Endothelial cell of umbilical vein (primary cell): ENCODE data around the gene AMIGO2. TPM values are rescaled to one million over a fixed set of nuclear protein-coding genes. Genes with fewer than 3 reads are reported as not detected.

ENCODE experiments used
- BruUV-seq: library from RNA; stranded (reverse); fragments of 400-500 nt; replicated peaks from 2 replicates; lab custom pipeline; 2021; lab: Mats Ljungman, UMichigan
- CTCF ChIA-PET: fragments of 300-600, 350-600 bp; sonication (Branson Sonifier 250); formaldehyde crosslinking; loops from one replicate; lab custom pipeline; 2021; ENCODE audit warnings: antibody characterized with exemption, inconsistent platforms; lab: Charles Lee
- POLR2A ChIA-PET: fragments of 300-600, 350-600 bp; sonication (Branson Sonifier 250); formaldehyde crosslinking; loops from one replicate; lab custom pipeline; 2021; ENCODE audit warnings: antibody characterized with exemption, inconsistent platforms; lab: Charles Lee
- DNase-seq: peaks from one replicate; pipeline ENCODE4 v3.0.0-alpha.2; 2011; ENCODE audit warnings: low read depth, low spot score
- FAIRE-seq: peaks from 2 replicates; lab custom pipeline; 2011; peaks lifted over from hg19 to GRCh38; lab: Jason Lieb, UNC
- H2AFZ ChIP-seq: 2 replicates; pipeline ENCODE4 v1.6.0; 2012; ENCODE audit warnings: low read depth, low read length, control low read depth, inconsistent platforms
- H3K27ac ChIP-seq: 2 replicates; pipeline ENCODE4 v1.5.1; 2011; ENCODE audit warnings: low read depth, mild to moderate bottlenecking, control low read depth, low read length, moderate library complexity; ENCODE audit not compliant: insufficient read depth
- H3K27me3 ChIP-seq, 2 experiments: 2 replicates each; pipeline versions ENCODE4 v1.6.0 to v1.6.1; 2011; ENCODE audit warnings: low read length in 2 of 2, mixed read lengths in 1 of 2; ENCODE audit not compliant: control insufficient read depth in 2 of 2, insufficient read depth in 2 of 2
- H3K36me3 ChIP-seq, 2 experiments: 2 replicates in 1 of 2; 3 replicates in 1 of 2; pipeline ENCODE4 v1.5.1; 2011; ENCODE audit warnings: low read length in 2 of 2, mild to moderate bottlenecking in 1 of 2, moderate library complexity in 1 of 2; ENCODE audit not compliant: control insufficient read depth in 2 of 2, insufficient read depth in 2 of 2; ENCODE audit errors: extremely low read depth in 1 of 2
- H3K4me1 ChIP-seq: 3 replicates; pipeline ENCODE4 v1.5.1; 2011; ENCODE audit warnings: mild to moderate bottlenecking, low read length; ENCODE audit not compliant: control insufficient read depth, insufficient read depth; ENCODE audit errors: extremely low read depth
- H3K4me2 ChIP-seq: 2 replicates; pipeline ENCODE4 v1.6.1; 2011; ENCODE audit warnings: low read length, control low read depth, mixed read lengths; ENCODE audit not compliant: insufficient read depth
- H3K4me3 ChIP-seq, 3 experiments: fragments of 200-600 bp in 1 of 3; sonication (generic), shearing (Covaris generic) in 1 of 3; replicated peaks in 1 of 3; 2 replicates each; pipeline ENCODE4 v1.5.1; 2011 to 2016; ENCODE audit warnings: control low read depth in 3 of 3, low read length in 3 of 3, mild to moderate bottlenecking in 2 of 3, inconsistent platforms in 1 of 3, low read depth in 1 of 3, moderate library complexity in 1 of 3; ENCODE audit not compliant: insufficient read depth in 1 of 3
- H3K79me2 ChIP-seq: 2 replicates; pipeline ENCODE4 v1.6.0; 2012; ENCODE audit warnings: low read length, inconsistent platforms; ENCODE audit not compliant: control insufficient read depth, insufficient read depth
- H3K9ac ChIP-seq: replicated peaks from 2 replicates; pipeline ENCODE3; 2011; ENCODE audit warnings: low read length, control low read depth; ENCODE audit not compliant: insufficient read depth; ENCODE audit errors: extremely low read depth
- H3K9me1 ChIP-seq: replicated peaks from 3 replicates; pipeline ENCODE4 v1.6.0; 2011; ENCODE audit warnings: mild to moderate bottlenecking, low read length; ENCODE audit not compliant: control insufficient read depth, insufficient read depth; ENCODE audit errors: extremely low read depth
- H3K9me3 ChIP-seq: replicated peaks from 2 replicates; pipeline ENCODE4 v1.5.1; 2012; ENCODE audit warnings: low read length, inconsistent platforms; ENCODE audit not compliant: control insufficient read depth, insufficient read depth
- H4K20me1 ChIP-seq: replicated peaks from 2 replicates; pipeline ENCODE3; 2011; ENCODE audit warnings: mild to moderate bottlenecking, low read length; ENCODE audit not compliant: control insufficient read depth, insufficient read depth; ENCODE audit errors: extremely low read depth
- EZH2 ChIP-seq: IDR thresholded peaks from 2 replicates; pipeline ENCODE4 v1.6.1; 2012; ENCODE audit warnings: borderline replicate concordance, low read depth, mild to moderate bottlenecking, moderate library complexity, low read length, inconsistent platforms; ENCODE audit not compliant: severe bottlenecking
- FOS ChIP-seq: IDR thresholded peaks from 2 replicates; pipeline ENCODE4 v1.6.1; 2011; ENCODE audit warnings: mild to moderate bottlenecking, low read length, moderate library complexity, borderline replicate concordance; ENCODE audit not compliant: insufficient read depth
- GATA2 ChIP-seq: IDR thresholded peaks from 2 replicates; pipeline ENCODE4 v1.7.0; 2011; ENCODE audit warnings: low read depth, mild to moderate bottlenecking, moderate library complexity, mixed read lengths, low read length; ENCODE audit not compliant: insufficient read length, insufficient read depth
- JUN ChIP-seq: IDR thresholded peaks from 2 replicates; pipeline ENCODE4 v1.6.1; 2011; ENCODE audit warnings: borderline replicate concordance, low read depth; ENCODE audit not compliant: insufficient read length, insufficient read depth
- MAX ChIP-seq: IDR thresholded peaks from 2 replicates; pipeline ENCODE4 v1.6.1; 2011; ENCODE audit not compliant: insufficient read depth, insufficient read length
- MYC ChIP-seq: IDR thresholded peaks from one replicate; pipeline ENCODE4 v1.6.1; 2011; ENCODE audit warnings: mild to moderate bottlenecking, low read depth, low read length
- POLR2AphosphoS5 ChIP-seq: IDR thresholded peaks from 2 replicates; pipeline ENCODE4 v1.6.1; 2012; ENCODE audit warnings: low read depth, mild to moderate bottlenecking, control low read depth, low read length, moderate library complexity; ENCODE audit not compliant: insufficient read depth
- dilution Hi-C: fragments of 300-500 bp; cut with MboI; formaldehyde crosslinking; loops from one replicate; pipeline ENCODE4 v1.15.0; 2019; ENCODE audit warnings: low sequenced_read_pairs; ENCODE audit not compliant: extremely low pct_ligation_motif_present
- intact Hi-C: fragments of 100-400 bp; cut with micrococcal nuclease; formaldehyde crosslinking; loops from one replicate; pipeline ENCODE4 v1.10.0; 2022
- polyA plus RNA-seq, 4 experiments: library from polyadenylated mRNA; depleted of rRNA in 3 of 4; stranded (reverse) in 3 of 4; unstranded in 1 of 4; fragments of >200 nt; gene quantifications; 2 replicates each; pipeline versions ENCODE4 v1.2.1 to v1.2.3, GENCODE V29; 2011 to 2012; ENCODE audit warnings: missing spikeins in 1 of 4
- total RNA-seq: library from RNA; stranded (reverse); gene quantifications from 2 replicates; pipeline ENCODE4 v1.2.3, GENCODE V29; 2021
- TF ChIP-seq, protein P1 (sequence below), 2 donors: IDR thresholded peaks; 1 replicate in 1 of 2; 2 replicates in 1 of 2; pipeline ENCODE4 v1.5.1; 2011; ENCODE audit warnings: low read length in 2 of 2, mild to moderate bottlenecking in 2 of 2, moderate library complexity in 2 of 2, control low read depth in 1 of 2, inconsistent platforms in 1 of 2, low read depth in 1 of 2; ENCODE audit not compliant: insufficient read depth in 1 of 2; ENCODE audit errors: extremely low read depth in 1 of 2

AMIGO2 gene
- total and polyA plus RNA-seq, 2 donors (not counting 3 experiments of a cell fraction or from before 2014, with no cell fraction given): 5.4 to 7.5 TPM

- H3K27me3 ChIP-seq: no peaks in the 10 kb centered on the region
- no peaks in the 10 kb centered on the region for H3K9me1 ChIP-seq
- H3K36me3 ChIP-seq: no peaks in the 10 kb centered on the region
- H3K4me3 ChIP-seq: no peak overlapping the region
- H3K79me2 ChIP-seq: no peaks in the 10 kb centered on the region
- H3K9ac ChIP-seq: no peak overlapping the region
- CTCF ChIA-PET: no interaction called here
- dilution Hi-C loops (no loop called here), intact Hi-C loops (no loop called here)
- peaks cover 13% of the 10 kb centered on the region for H3K4me1 ChIP-seq
- TF ChIP-seq POLR2AphosphoS5: no peak
- no peak for TF ChIP-seq GATA2
- TF ChIP-seq FOS: no peak
- no peak for TF ChIP-seq JUN
- TF ChIP-seq EZH2: no peak
- TF ChIP-seq MYC: no peak
- no peak for TF ChIP-seq MAX
- TF ChIP-seq, protein P1, sequence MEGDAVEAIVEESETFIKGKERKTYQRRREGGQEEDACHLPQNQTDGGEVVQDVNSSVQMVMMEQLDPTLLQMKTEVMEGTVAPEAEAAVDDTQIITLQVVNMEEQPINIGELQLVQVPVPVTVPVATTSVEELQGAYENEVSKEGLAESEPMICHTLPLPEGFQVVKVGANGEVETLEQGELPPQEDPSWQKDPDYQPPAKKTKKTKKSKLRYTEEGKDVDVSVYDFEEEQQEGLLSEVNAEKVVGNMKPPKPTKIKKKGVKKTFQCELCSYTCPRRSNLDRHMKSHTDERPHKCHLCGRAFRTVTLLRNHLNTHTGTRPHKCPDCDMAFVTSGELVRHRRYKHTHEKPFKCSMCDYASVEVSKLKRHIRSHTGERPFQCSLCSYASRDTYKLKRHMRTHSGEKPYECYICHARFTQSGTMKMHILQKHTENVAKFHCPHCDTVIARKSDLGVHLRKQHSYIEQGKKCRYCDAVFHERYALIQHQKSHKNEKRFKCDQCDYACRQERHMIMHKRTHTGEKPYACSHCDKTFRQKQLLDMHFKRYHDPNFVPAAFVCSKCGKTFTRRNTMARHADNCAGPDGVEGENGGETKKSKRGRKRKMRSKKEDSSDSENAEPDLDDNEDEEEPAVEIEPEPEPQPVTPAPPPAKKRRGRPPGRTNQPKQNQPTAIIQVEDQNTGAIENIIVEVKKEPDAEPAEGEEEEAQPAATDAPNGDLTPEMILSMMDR (IDR thresholded peaks at IDR 0.05; ENCODE audit: extremely low read depth in 1 of 2, insufficient read depth in 1 of 2, low read depth in 1 of 2, low read length in 2 of 2): no peak
- DNase-seq (no peak), FAIRE-seq (no peak)
- no peak overlapping the region for H2AFZ ChIP-seq
- H4K20me1 ChIP-seq: no peaks in the 10 kb centered on the region
- H3K9me3 ChIP-seq: no peaks in the 10 kb centered on the region
- no peak overlapping the region for H3K27ac ChIP-seq
- POLR2A ChIA-PET: no interaction called here
- BruUV-seq: no TSS peak
- no peak overlapping the region for H3K4me2 ChIP-seq
Observed at GRCh38 chr12:47098099-47098498, 18.3 kb upstream of the AMIGO2 start.
